SU-DHL-6 (cell line): ENCODE data around the gene EPC1.

ENCODE experiments used
- CTCF ChIP-seq: fragments of 200-600 bp; sonication (generic); IDR thresholded peaks from one replicate; pipeline ENCODE4 v1.5.1; 2017; ENCODE audit warnings: antibody characterized with exemption, mild to moderate bottlenecking, low read length, moderate library complexity; ENCODE audit not compliant: insufficient read depth, poor library complexity, severe bottlenecking
- EZH2phosphoT487 ChIP-seq: fragments of 200-600 bp; sonication (generic), shearing (Covaris generic); conservative IDR thresholded peaks from 2 replicates; pipeline ENCODE4 v1.6.1; 2018; ENCODE audit warnings: mild to moderate bottlenecking, antibody characterized with exemption, low read length, moderate library complexity, mixed read lengths

- TF ChIP-seq CTCF (no peak), EZH2phosphoT487 (no peak)
Observed at GRCh38 chr10:32279795-32280194, 67.2 kb downstream of the EPC1 start.
